ENCODE results near the gene TBC1D9B. TPM values are rescaled to one million over a fixed set of nuclear protein-coding genes. Genes with fewer than 3 reads are reported as not detected.
A peak's percentile ranks its signal among the peaks of the same experiment; 100 is the strongest.

Gene TBC1D9B
- total RNA-seq, 1 donor from 2014 or later = 136 TPM

DNA sequence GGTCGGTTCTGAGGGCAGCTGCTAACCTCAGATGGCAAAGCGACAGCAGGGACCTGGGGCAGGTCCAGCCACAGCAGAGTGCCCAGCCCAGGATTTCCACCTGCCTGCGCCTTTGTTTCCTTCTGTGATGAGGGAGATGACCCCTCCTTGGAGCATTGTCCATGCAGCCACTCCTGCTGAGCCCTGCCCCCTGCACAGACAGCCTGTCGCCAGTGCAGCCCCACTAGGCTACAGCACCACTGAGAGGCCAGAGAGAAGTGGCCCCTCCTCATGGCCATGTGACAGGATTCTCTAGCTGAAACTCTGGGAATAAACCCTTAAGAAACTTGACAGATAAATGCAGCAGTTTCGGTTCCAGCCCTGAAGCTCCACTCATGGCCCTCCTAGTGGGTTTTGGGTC is 38.6 kb downstream of the TBC1D9B start:
- Mint-ChIP-seq H3K27ac (ENCODE audit: unreplicated experiment) (no peak overlapping the region), H3K36me3 (ENCODE audit: unreplicated experiment) (peaks cover 20% of the 10 kb centered on the region)
- TF ChIP-seq, protein P1, sequence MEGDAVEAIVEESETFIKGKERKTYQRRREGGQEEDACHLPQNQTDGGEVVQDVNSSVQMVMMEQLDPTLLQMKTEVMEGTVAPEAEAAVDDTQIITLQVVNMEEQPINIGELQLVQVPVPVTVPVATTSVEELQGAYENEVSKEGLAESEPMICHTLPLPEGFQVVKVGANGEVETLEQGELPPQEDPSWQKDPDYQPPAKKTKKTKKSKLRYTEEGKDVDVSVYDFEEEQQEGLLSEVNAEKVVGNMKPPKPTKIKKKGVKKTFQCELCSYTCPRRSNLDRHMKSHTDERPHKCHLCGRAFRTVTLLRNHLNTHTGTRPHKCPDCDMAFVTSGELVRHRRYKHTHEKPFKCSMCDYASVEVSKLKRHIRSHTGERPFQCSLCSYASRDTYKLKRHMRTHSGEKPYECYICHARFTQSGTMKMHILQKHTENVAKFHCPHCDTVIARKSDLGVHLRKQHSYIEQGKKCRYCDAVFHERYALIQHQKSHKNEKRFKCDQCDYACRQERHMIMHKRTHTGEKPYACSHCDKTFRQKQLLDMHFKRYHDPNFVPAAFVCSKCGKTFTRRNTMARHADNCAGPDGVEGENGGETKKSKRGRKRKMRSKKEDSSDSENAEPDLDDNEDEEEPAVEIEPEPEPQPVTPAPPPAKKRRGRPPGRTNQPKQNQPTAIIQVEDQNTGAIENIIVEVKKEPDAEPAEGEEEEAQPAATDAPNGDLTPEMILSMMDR (IDR thresholded peaks at IDR 0.05) = no peak

DNA sequence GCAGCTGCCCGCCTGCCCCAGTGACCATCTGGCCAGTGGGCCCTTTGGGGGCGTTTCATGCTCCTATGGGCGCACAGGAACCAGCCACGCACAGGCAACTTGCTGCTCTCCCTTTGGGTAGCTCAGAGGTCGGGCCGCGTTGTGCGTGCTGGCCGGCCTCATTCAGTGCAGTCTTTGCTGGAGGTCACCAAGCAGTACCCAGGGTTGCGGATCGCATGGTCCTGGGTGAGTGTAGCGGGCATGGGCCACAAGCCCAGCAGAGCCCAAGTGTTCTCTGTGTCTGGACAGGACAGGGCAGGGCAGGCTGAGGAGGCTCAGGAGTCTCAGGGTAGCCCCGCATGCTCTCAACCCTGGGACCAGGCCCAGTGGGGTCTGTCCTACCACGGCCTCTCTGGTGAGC is 39.2 kb downstream of the TBC1D9B start:
- no peaks in the 10 kb centered on the region for H3K9me3 Mint-ChIP-seq (ENCODE audit: unreplicated experiment)
- TF ChIP-seq, protein P1 (IDR thresholded peaks at IDR 0.05) = no peak
- H3K36me3 Mint-ChIP-seq (ENCODE audit: unreplicated experiment) = peaks cover 20% of the 10 kb centered on the region
- H3K4me1 Mint-ChIP-seq (ENCODE audit: unreplicated experiment) = peaks cover 3% of the 10 kb centered on the region
- no peak for DNase-seq (ENCODE audit: extremely low spot score, unreplicated experiment)
- H3K27me3 Mint-ChIP-seq (ENCODE audit: unreplicated experiment) = no peaks in the 10 kb centered on the region
- no peak overlapping the region for H3K27ac Mint-ChIP-seq (ENCODE audit: unreplicated experiment)
- no peak overlapping the region for H3K4me3 Mint-ChIP-seq (ENCODE audit: unreplicated experiment)

More for the DNA sequence above, 38.6 kb downstream of the TBC1D9B start:
- no peak for DNase-seq (ENCODE audit: extremely low spot score, unreplicated experiment)
- H3K4me3 Mint-ChIP-seq (ENCODE audit: unreplicated experiment) = no peak overlapping the region
- H3K4me1 Mint-ChIP-seq (ENCODE audit: unreplicated experiment) = peaks cover 3% of the 10 kb centered on the region
- H3K27me3 Mint-ChIP-seq (ENCODE audit: unreplicated experiment) = no peaks in the 10 kb centered on the region
- H3K9me3 Mint-ChIP-seq (ENCODE audit: unreplicated experiment) = no peaks in the 10 kb centered on the region

DNA sequence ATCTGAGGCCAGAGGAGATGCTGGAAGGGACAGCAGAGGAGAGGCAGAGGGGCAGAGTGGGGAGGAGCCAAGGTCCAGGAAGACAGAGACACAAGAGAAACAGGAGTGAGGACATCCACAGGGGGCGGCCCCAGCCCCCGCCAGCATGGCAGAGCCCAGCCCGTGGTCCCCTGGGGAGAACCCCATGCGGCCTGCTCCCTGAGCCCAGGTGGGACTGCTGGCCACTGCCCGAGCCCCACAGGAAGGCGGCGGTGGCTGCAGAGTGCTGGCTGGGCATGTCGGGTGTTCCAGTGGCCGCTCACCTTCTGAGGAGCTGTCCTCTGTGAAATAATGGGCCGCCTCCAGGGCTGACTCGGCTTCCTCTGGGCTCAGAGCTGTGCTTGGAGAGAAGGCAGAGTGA is 40.2 kb downstream of the TBC1D9B start:
- Mint-ChIP-seq H3K36me3 (ENCODE audit: unreplicated experiment) (peaks cover 24% of the 10 kb centered on the region), H3K27me3 (ENCODE audit: unreplicated experiment) (no peaks in the 10 kb centered on the region), H3K4me1 (ENCODE audit: unreplicated experiment) (peaks cover 3% of the 10 kb centered on the region), H3K27ac (ENCODE audit: unreplicated experiment) (no peak overlapping the region), H3K4me3 (ENCODE audit: unreplicated experiment) (no peak overlapping the region), H3K9me3 (ENCODE audit: unreplicated experiment) (no peaks in the 10 kb centered on the region)
- TF ChIP-seq, protein P1 (IDR thresholded peaks at IDR 0.05) = no peak
- no peak for DNase-seq (ENCODE audit: extremely low spot score, unreplicated experiment)

DNA sequence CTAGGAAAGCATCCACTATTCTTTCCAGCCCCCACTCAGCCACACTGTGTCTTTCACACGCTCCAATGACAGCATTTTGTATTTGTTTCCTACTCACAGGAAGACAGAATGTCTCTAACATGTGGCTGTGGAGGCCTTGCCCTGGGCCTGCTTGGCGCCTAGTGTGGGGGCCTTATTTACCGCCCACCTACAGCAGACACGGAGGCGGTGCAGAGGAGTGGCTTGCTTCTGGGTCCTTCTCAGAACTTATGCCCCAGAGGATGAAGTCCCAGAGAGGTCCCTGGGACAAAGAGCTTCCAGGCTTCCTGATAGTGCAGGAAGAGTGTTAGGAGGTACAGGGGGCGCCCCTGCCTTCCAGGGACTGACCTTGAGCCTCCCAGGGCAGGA is 40.6 kb downstream of the TBC1D9B start:
- Mint-ChIP-seq H3K4me1 (ENCODE audit: unreplicated experiment) (peaks cover 3% of the 10 kb centered on the region), H3K27ac (ENCODE audit: unreplicated experiment) (no peak overlapping the region), H3K36me3 (ENCODE audit: unreplicated experiment) (peaks cover 26% of the 10 kb centered on the region), H3K4me3 (ENCODE audit: unreplicated experiment) (no peak overlapping the region), H3K9me3 (ENCODE audit: unreplicated experiment) (no peaks in the 10 kb centered on the region), H3K27me3 (ENCODE audit: unreplicated experiment) (no peaks in the 10 kb centered on the region)
- TF ChIP-seq, protein P1 (IDR thresholded peaks at IDR 0.05) = no peak
- no peak for DNase-seq (ENCODE audit: extremely low spot score, unreplicated experiment)

DNA sequence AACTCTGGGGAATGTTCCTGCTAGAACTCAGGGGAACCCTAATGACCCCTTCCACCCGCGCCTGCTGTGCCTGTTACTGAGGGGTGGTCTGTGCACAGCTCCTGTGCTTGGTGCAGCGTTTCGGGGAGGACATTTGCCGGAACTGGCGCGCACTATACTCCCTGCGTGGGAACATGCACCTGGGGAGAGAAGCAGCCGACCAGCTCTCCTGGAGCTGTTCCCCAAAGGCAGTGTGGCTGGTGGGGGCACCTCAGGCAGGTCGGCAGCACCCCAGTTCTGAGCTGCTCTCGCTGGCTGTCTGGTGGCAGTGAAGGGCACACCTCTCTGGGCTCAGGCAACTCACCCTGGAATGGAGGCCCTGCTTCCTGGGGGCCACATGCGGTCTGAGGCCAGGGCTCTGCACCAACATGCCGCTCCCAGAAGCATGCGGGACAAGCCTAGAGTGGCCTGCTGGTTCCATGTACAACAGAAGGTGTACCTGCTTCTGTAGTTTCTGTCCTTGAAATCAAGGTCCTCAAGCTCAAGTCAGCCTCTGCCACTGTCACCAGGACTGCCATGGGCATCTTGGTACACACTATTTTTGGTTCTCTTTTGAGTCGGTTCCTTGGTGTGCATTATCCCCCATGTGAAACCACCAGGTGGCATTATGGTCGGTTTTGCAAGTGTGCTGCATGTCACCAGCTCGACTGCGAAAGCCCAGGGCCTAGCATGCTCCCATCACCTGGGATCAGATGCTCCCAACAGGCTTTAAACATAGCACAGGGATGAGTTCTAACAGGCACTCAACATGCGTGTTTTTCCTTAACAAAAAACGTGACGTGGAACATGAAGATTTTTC is 41.2 kb downstream of the TBC1D9B start:
- Mint-ChIP-seq H3K36me3 (ENCODE audit: unreplicated experiment) (peaks cover 26% of the 10 kb centered on the region), H3K27me3 (ENCODE audit: unreplicated experiment) (no peaks in the 10 kb centered on the region), H3K4me1 (ENCODE audit: unreplicated experiment) (peaks cover 3% of the 10 kb centered on the region), H3K27ac (ENCODE audit: unreplicated experiment) (no peak overlapping the region), H3K4me3 (ENCODE audit: unreplicated experiment) (no peak overlapping the region), H3K9me3 (ENCODE audit: unreplicated experiment) (no peaks in the 10 kb centered on the region)
- TF ChIP-seq, protein P1 (IDR thresholded peaks at IDR 0.05) = peak; percentile 14
- DNase-seq (ENCODE audit: extremely low spot score, unreplicated experiment) = no peak

Measured in osteocyte (in vitro differentiated cells).